CD4-positive, CD25-positive, alpha-beta regulatory T cell (primary cell): Measurements from ENCODE around the gene IQCC. TPM values are rescaled to one million over a fixed set of nuclear protein-coding genes. Genes with fewer than 3 reads are reported as not detected.
A peak's percentile ranks its signal among the peaks of the same experiment; 100 is the strongest.
"Not testable (repeated sequence)": the region's sequence is repeated elsewhere in the genome, so short reads cannot be mapped to it uniquely, and the experiment has no call there.

Source experiments
- ATAC-seq, 2 donors: fragments of 150-1000 bp; cut with Tn5 transposase; one replicate each; pipeline ENCODE4 v1.10.0; 2021; ENCODE audit warnings: low read depth in 2 of 2, moderate number of reproducible peaks in 2 of 2, moderate library complexity in 1 of 2
- DNase-seq, 3 donors: peaks; one replicate each; pipeline versions ENCODE4 v3.0.0 to v3.0.0-alpha.2; 2012 to 2022; ENCODE audit warnings: mixed read lengths in 1 of 3
- H3K27ac ChIP-seq: one replicate; pipeline ENCODE4 v1.7.0; 2013; ENCODE audit warnings: mild to moderate bottlenecking, low read length; ENCODE audit not compliant: insufficient read depth, poor library complexity, severe bottlenecking
- H3K27me3 ChIP-seq: one replicate; pipeline ENCODE4 v1.7.0; 2013; ENCODE audit warnings: low read length; ENCODE audit not compliant: control insufficient read depth, insufficient read depth
- H3K36me3 ChIP-seq: one replicate; pipeline ENCODE4 v1.7.0; 2013; ENCODE audit warnings: mild to moderate bottlenecking, low read length, moderate library complexity; ENCODE audit not compliant: control insufficient read depth, insufficient read depth
- H3K4me1 ChIP-seq: 2 replicates; pipeline ENCODE4 v1.7.0; 2013; ENCODE audit warnings: mild to moderate bottlenecking, low read length; ENCODE audit not compliant: insufficient read depth, control insufficient read depth, poor library complexity, severe bottlenecking
- H3K4me3 ChIP-seq: one replicate; pipeline ENCODE4 v1.7.0; 2013; ENCODE audit warnings: low read depth, mild to moderate bottlenecking, low read length, moderate library complexity
- H3K9me3 ChIP-seq, 2 experiments: 1 replicate in 1 of 2; 2 replicates in 1 of 2; pipeline ENCODE4 v1.7.0; 2013; ENCODE audit warnings: low read length in 2 of 2, mild to moderate bottlenecking in 1 of 2, moderate library complexity in 1 of 2; ENCODE audit not compliant: control insufficient read depth in 2 of 2
- H3K27ac Mint-ChIP-seq, 3 donors: one replicate each; pipeline ENCODE4 v1.8.0; 2020 to 2022; ENCODE audit warnings: mild to moderate bottlenecking in 3 of 3, mixed read lengths in 3 of 3, moderate library complexity in 2 of 3
- H3K27me3 Mint-ChIP-seq: one replicate; pipeline ENCODE4 v1.8.0; 2022; ENCODE audit warnings: mild to moderate bottlenecking, mixed read lengths
- H3K36me3 Mint-ChIP-seq: one replicate; pipeline ENCODE4 v1.8.0; 2020; ENCODE audit warnings: mixed read lengths
- H3K4me1 Mint-ChIP-seq, 4 donors: one replicate each; pipeline ENCODE4 v1.8.0; 2020 to 2022; ENCODE audit warnings: mixed read lengths in 4 of 4, mild to moderate bottlenecking in 1 of 4
- H3K4me3 Mint-ChIP-seq, 4 donors: one replicate each; pipeline ENCODE4 v1.8.0; 2020 to 2022; ENCODE audit warnings: mild to moderate bottlenecking in 4 of 4, mixed read lengths in 4 of 4, moderate library complexity in 3 of 4
- H3K9me3 Mint-ChIP-seq, 7 donors: one replicate each; pipeline ENCODE4 v1.8.0; 2020 to 2022; ENCODE audit warnings: mixed read lengths in 7 of 7, mild to moderate bottlenecking in 3 of 7, moderate library complexity in 2 of 7
- polyA plus RNA-seq, 4 donors: library from polyadenylated mRNA; unstranded; fragments of 300-500 nt; fragmentation: Illumina TruSeq; gene quantifications; one replicate each; pipeline ENCODE4 v1.2.3, GENCODE V29; 2021
- total RNA-seq: library from RNA; stranded (reverse); gene quantifications from one replicate; pipeline ENCODE4 v1.2.3, GENCODE V29; 2022

IQCC gene
- total RNA-seq (2.7 TPM), polyA plus RNA-seq (1 to 10 TPM in 3 of 4 donors, under 1 TPM in 1; 0.68 to 1.8 (median 1.5) TPM)

DNA sequence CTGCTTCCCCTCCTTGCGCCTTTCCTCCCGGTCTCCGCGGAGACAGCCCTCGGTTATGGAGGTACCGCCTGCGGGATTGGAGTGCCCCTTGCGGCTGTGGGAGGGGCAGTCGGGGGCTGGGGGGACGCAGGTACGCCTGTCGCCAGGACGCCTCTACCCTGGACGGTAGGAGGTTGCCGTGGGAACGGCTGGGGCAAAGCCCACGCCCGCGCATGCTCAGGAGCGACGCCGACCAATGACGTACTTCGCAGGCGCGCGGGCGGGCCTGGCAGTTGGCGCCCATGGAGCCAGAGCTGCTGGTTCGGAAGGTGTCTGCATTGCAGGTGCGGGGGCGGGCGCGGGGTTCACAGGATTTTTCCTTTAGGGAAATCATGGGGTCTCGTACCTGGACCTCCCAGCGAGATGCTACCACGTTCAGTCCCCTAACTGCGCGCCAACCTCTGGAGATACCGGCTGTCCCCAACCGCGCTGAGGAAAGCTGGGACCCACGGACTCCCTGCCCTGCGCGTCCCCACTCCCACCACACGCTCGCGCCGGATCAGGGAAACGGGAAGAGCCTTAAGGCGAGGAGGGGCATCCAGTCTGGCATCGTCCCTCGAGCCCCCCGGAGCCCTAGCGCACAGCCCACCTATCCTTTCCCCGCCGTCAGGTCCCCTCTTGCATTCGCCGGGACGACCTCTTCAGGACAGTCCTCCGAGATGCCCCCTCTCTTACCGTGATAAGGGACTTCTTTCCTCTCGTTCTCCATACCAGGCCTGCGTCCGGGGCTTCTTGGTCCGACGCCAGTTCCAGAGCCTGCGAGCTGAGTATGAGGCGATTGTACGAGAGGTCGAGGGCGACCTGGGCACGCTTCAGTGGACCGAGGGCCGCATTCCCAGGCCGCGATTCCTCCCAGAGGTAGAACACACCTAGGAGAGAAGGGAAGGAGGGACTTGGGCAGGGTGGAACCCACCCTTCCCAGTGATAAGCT, at the start of gene IQCC:
Gene IQCC, plus strand, starts transcription at position 271 of the 970 bp plus-strand sequence. Its CDS starts 11 bp downstream, at position 282.
- H3K27ac ChIP-seq: peak within 1 kb of the TSS; percentile 60
- Mint-ChIP-seq H3K36me3 (no peaks in the 10 kb centered on the region), H3K27ac (peak within 1 kb of the TSS; percentile 75 to 92 (median 92)), H3K9me3 (no peaks in the 10 kb centered on the region), H3K27me3 (no peaks in the 10 kb centered on the region), H3K4me3 (peak within 1 kb of the TSS; percentile 86 to 96 (median 93)), H3K4me1 (peaks cover 0 to 42% (median 23%) of the 10 kb centered on the region in 4 donors)
- DNase-seq: peak; percentile 83 to 87 (median 84)
- no peaks in the 10 kb centered on the region for H3K27me3 ChIP-seq
- H3K4me3 ChIP-seq: peak within 1 kb of the TSS; percentile 65
- ATAC-seq: peak; percentile 66 to 67
- H3K4me1 ChIP-seq: peaks cover 37% of the 10 kb centered on the region
- no peaks in the 10 kb centered on the region for H3K9me3 ChIP-seq
- no peaks in the 10 kb centered on the region for H3K36me3 ChIP-seq

DNA sequence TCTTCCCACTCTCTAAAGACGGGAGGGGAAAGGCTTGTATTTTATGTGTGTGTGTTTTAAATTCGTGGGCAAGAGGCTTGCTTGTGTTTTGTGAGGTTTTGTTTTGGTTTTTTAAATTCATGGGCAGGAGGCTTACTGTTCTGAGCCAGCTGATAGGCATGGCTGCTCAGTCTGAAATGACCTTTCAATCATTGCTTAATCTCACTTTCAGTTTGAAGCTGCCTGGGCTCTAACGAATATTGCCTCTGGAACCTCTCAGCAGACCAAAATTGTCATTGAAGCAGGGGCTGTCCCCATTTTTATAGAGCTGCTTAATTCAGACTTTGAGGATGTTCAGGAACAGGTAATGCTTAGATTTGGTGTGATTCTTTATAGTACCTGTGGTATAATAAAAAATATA, 46.3 kb upstream of the IQCC start:
- H3K27me3 ChIP-seq: no peaks in the 10 kb centered on the region
- H3K9me3 ChIP-seq: no peaks in the 10 kb centered on the region
- ATAC-seq (no peak), DNase-seq (peak in 1 of 3 donors; percentile 17)
- peaks cover 90% of the 10 kb centered on the region for H3K36me3 ChIP-seq
- no peak overlapping the region for H3K4me3 ChIP-seq
- Mint-ChIP-seq H3K27me3 (no peaks in the 10 kb centered on the region), H3K9me3 (no peaks in the 10 kb centered on the region), H3K4me3 (no peak overlapping the region), H3K36me3 (peaks cover 59% of the 10 kb centered on the region), H3K27ac (no peak overlapping the region), H3K4me1 (peaks cover 0 to 7% (median under 1%) of the 10 kb centered on the region in 4 donors)
- H3K4me1 ChIP-seq: no peaks in the 10 kb centered on the region
- no peak overlapping the region for H3K27ac ChIP-seq

DNA sequence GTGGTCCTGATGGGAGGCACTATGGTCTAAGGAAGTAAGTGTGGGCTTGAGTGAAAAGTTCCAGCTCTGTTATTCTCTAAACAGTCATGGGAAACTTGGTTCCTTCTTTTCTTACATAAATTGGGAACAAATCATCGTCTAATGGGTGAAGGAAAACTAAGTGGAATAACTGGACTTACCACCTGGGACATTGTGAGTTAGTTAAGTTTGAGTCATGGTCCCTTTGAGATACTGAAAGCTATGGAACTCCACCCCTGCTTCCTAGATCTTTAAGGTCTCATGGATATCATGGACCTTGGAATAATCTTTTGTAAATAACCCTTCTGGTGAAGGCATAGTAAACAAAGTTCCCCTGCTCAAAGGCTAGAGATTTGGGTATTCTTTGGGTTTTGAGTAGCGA, 42.1 kb upstream of the IQCC start:
- DNase-seq (no peak), ATAC-seq (no peak)
- H3K4me1 ChIP-seq: no peaks in the 10 kb centered on the region
- peak overlapping the region in 1 of 3 donors; percentile 36 for H3K27ac Mint-ChIP-seq
- no peaks in the 10 kb centered on the region for H3K27me3 Mint-ChIP-seq
- no peak overlapping the region for H3K4me3 Mint-ChIP-seq
- H3K27me3 ChIP-seq: no peaks in the 10 kb centered on the region
- H3K36me3 ChIP-seq: peaks cover 83% of the 10 kb centered on the region
- no peaks in the 10 kb centered on the region for H3K9me3 Mint-ChIP-seq
- peaks cover 0 to 5% (median under 1%) of the 10 kb centered on the region in 4 donors for H3K4me1 Mint-ChIP-seq
- no peak overlapping the region for H3K27ac ChIP-seq
- H3K36me3 Mint-ChIP-seq: peaks cover 42% of the 10 kb centered on the region
- no peaks in the 10 kb centered on the region for H3K9me3 ChIP-seq
- no peak overlapping the region for H3K4me3 ChIP-seq

DNA sequence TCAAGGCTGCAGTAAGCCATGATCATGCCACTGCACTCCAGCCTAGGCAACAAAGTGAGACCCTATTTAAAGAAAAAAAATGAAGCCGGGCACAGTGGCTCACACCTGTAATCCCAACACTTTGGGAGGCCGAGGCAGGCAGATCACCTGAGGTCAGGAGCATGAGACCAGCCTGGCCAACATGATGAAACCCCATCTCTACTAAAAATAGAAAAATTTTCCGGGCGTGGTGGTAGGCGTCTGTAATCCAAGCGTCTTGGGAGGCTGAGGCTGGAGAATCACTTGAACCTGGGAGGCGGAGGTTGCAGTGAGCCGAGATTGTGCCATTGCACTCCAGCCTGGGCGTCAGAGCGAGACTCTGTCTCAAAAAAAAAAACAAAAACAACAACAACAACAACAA, 39.8 kb upstream of the IQCC start:
- H3K27me3 ChIP-seq, H3K4me3 Mint-ChIP-seq, H3K9me3 ChIP-seq, H3K27me3 Mint-ChIP-seq, DNase-seq, H3K4me3 ChIP-seq, H3K4me1 Mint-ChIP-seq, H3K9me3 Mint-ChIP-seq, H3K4me1 ChIP-seq, ATAC-seq, H3K27ac ChIP-seq, H3K27ac Mint-ChIP-seq: not testable (repeated sequence)
- H3K36me3 ChIP-seq: peaks cover 73% of the 10 kb centered on the region
- H3K36me3 Mint-ChIP-seq: peaks cover 39% of the 10 kb centered on the region

DNA sequence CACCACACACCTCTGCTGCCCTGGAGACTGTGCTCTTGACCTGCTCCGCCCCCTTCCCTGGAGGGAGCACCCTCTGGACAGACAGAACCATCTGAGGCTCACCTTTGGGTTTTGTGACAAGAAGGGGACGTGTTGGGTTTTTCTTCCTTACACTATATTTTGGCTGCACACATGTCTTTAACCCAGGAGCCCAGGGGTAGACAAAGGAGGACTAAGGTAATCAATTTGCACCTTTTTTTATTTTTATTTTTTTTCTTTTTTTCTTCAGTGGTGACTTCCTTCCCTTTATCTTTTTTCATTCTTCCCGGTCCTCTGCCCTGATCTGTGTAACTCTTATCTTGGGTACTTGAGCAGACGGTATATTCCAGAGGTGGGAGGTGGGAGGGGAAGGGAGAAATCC, 34.5 kb upstream of the IQCC start:
- H3K36me3 Mint-ChIP-seq: peaks cover 31% of the 10 kb centered on the region
- H3K4me3 Mint-ChIP-seq: no peak overlapping the region
- H3K9me3 Mint-ChIP-seq: peaks cover 0 to 2% (median 0%) of the 10 kb centered on the region in 7 donors
- H3K27ac ChIP-seq: no peak overlapping the region
- H3K27ac Mint-ChIP-seq: no peak overlapping the region
- peaks cover 57% of the 10 kb centered on the region for H3K36me3 ChIP-seq
- no peaks in the 10 kb centered on the region for H3K27me3 ChIP-seq
- H3K4me3 ChIP-seq: no peak overlapping the region
- H3K9me3 ChIP-seq: no peaks in the 10 kb centered on the region
- no peak for ATAC-seq
- no peaks in the 10 kb centered on the region for H3K4me1 ChIP-seq
- peaks cover 0 to 15% (median 12%) of the 10 kb centered on the region in 4 donors for H3K4me1 Mint-ChIP-seq
- H3K27me3 Mint-ChIP-seq: no peaks in the 10 kb centered on the region
- DNase-seq: no peak

- Mint-ChIP-seq H3K27me3 (no peaks in the 10 kb centered on the region), H3K9me3 (peaks cover 0 to 2% (median 0%) of the 10 kb centered on the region in 7 donors), H3K36me3 (peaks cover 27% of the 10 kb centered on the region), H3K4me1 (peaks cover 2 to 15% (median 12%) of the 10 kb centered on the region in 4 donors), H3K4me3 (no peak overlapping the region), H3K27ac (peak overlapping the region in 2 of 3 donors; percentile 48 to 71)
- DNase-seq (peak in 1 of 3 donors; percentile 20), ATAC-seq (no peak)
- Histone ChIP-seq H3K4me1 (no peaks in the 10 kb centered on the region), H3K4me3 (no peak overlapping the region), H3K27me3 (no peaks in the 10 kb centered on the region), H3K9me3 (no peaks in the 10 kb centered on the region), H3K27ac (no peak overlapping the region), H3K36me3 (peaks cover 44% of the 10 kb centered on the region)
These were observed 32.7 kb upstream of the IQCC start for GRCh38 chr1:32172621-32173245.

GRCh38 chr1:32178380-32179192, 26.9 kb upstream of the IQCC start:
- Mint-ChIP-seq H3K36me3 (peaks cover 9% of the 10 kb centered on the region), H3K4me1 (peaks cover 10 to 43% (median 28%) of the 10 kb centered on the region in 4 donors), H3K4me3 (peak overlapping the region; percentile 85 to 100 (median 93)), H3K9me3 (peaks cover 0 to 1% (median 0%) of the 10 kb centered on the region in 7 donors), H3K27ac (peak overlapping the region; percentile 90 to 96 (median 95)), H3K27me3 (no peaks in the 10 kb centered on the region)
- H3K27ac ChIP-seq: peak overlapping the region; percentile 85
- peaks cover 6% of the 10 kb centered on the region for H3K36me3 ChIP-seq
- H3K4me3 ChIP-seq: peak overlapping the region; percentile 83
- peaks cover 39% of the 10 kb centered on the region for H3K4me1 ChIP-seq
- no peaks in the 10 kb centered on the region for H3K27me3 ChIP-seq
- ATAC-seq: no peak
- DNase-seq: no peak
- H3K9me3 ChIP-seq: no peaks in the 10 kb centered on the region
